Stimulated activated CD4-positive, alpha-beta T cell treated with anti-CD3 and anti-CD28 coated beads, Interleukin-4, amount 100 ng/mL, for 4 hours (primary cell): ENCODE results near the gene TLNRD1.

Experiments used
- DNase-seq, 2 experiments: peaks; one replicate each; pipeline ENCODE4 v3.0.0-alpha.2; 2020

TLNRD1 gene

GRCh38 chr15:81029414-81030300 lies 28.9 kb downstream of the TLNRD1 start:
- no peak for DNase-seq

- no peak for DNase-seq
Measured at GRCh38 chr15:81030301-81030750, 29.6 kb downstream of the TLNRD1 start.

- DNase-seq: no peak
Measured at GRCh38 chr15:81031203-81031602, 30.5 kb downstream of the TLNRD1 start.

- DNase-seq: no peak
Measured at GRCh38 chr15:81032355-81032754, 31.6 kb downstream of the TLNRD1 start.

DNA sequence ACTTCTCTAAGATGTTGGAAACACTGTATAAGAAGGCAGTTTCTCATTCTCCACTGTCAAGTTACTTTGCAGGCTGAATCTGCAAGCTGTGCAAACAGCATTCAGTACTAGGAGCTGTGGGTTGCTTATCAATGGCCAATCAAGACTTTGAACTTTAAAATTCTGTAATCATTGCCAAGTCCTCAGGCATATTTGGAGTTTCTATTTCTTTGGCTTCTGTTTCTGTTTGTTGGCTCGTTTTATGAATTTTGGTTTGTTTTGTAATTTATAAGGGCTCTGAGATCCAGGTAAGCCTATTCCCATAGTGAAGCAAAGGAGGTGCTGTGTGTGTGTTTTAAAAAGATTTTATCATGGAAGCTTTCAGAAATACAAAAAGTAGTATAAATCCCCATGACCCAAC lies 32.1 kb downstream of the TLNRD1 start:
- DNase-seq: no peak

DNA sequence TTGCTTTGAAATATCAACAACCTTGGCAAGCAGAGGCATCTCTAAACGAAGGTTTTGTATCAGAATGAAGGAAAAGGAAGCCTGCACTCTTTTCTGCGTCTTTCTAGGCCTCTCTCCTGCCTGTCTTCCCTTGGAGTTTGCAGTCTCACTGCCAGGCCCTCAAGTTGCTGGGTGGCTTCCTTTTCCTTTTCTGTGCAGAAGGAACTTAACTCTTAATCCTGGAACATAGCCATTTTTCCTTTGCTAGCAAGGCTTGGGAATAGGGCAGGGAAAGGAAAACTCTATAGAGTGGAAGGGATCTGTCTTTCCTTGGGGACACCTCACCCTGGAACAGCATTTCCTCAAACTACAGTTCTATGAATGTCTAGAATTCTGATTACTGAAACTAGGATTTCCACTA lies 32.8 kb downstream of the TLNRD1 start:
- DNase-seq: no peak

DNA sequence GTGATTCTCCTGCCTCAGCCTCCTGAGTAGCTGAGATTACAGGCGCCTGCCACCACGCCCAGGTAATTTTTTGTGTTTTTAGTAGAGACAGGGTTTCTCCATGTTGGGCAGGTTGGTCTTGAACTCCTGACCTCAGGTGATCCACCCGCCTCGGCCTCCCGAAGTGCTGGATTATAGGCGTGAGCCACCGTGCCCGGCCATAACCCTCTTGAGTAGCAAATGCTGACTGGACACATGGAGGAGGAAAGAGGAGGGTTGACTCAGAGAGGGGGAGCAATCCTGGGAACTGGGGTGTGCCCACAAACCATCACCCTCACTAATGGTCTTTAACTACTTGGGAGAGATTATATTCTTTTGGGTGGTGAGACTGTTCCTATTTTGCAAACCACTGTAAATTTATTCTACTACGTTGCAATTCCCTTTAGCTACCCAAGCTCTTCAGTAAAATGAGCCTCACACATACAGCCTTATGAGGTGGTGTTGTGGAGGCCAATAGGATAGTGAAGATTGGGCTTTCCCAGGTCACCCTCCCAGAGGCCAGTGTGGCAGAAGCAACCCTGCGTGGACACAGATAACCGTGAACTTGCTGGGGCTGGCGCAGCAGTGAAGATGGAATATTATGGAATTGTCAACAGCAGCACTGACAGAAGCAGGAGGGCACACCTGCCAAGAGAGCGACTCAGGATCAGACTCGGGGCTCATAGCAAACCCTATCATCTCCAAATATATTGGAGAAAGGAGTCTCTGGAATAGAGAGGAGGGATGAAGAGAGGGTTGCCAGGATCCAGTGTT lies 37.4 kb downstream of the TLNRD1 start:
- DNase-seq: no peak

DNA sequence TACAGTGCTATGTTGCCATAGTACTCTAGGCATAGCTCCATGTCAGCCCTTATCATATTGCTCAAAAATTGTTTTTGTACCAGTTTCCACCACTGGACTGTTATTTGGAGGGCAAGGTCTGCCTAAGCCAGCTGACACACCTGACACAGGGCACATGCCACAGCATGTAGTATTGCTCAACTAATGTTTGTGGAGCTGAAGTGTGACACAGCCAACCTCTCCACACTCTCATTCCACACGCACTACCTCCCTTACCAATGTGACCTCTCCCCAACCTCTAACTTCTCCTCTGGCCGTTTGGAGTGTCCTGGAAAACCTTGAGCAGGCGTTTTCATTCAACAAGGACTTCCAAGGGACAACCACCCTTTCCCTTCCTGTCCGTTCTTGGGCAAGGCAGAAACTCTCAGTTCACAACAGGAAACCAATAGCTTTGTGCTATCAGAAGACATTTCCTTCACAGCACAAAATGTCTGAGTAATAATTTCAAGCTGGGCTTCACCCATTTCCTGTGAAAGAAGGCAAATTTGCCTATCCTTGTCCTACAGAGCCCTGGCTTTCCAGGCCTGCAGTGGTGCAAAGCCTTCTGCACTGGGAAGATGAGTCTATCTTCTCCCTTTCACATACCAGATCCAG lies 38.4 kb downstream of the TLNRD1 start:
- no peak for DNase-seq

DNA sequence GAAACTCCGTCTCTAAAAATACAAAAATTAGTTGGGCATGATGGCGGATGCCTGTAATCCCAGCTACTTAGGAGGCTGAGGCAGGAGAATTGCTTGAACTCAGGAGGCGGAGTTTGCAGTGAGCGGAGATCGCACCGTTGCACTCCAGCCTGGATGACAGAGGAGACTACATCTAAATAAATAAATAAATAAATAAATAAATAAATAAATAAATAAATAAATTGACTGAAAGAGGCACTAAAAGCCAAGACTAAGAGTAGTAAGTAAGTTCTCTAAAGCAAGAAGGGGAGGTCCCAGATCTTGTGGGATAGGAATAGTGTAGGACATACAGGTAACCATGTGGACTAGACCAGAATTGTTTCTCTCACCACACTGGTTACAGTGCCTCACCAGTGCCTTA lies 40.0 kb downstream of the TLNRD1 start:
- DNase-seq: no peak

DNA sequence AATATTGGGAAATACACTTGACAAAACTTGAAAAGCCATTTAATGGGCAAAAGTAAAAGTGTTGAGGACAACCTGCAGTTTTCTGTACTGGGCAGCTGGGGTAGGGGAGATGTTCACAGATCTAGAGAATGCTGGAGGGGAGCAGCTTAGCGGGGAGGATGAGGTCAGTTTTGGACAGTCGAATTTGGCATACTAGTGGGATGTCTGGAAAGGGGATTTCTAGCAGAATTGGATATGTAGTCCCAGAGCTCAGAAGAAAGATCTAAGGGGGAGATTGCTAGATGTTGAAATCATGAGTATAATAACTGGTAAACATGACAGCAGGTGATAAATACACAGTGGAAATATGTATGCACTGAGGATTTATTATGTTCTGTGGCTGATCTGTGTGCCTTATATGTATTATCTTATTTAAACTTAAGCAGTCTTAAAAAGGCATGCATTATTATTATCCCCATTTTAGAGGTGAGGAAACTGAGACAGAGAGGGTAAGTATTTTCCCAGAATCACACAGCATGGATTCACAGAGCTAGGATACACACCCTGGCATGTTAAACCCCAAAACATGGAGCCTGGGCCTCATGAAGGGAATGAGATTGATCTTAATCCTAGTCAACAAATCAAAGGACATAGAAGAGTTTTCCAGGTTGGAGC lies 42.7 kb downstream of the TLNRD1 start:
- DNase-seq: no peak

GRCh38 chr15:81043935-81044575 lies 43.3 kb downstream of the TLNRD1 start:
- no peak for DNase-seq

GRCh38 chr15:81046290-81046689 lies 45.6 kb downstream of the TLNRD1 start:
- DNase-seq: no peak

DNA sequence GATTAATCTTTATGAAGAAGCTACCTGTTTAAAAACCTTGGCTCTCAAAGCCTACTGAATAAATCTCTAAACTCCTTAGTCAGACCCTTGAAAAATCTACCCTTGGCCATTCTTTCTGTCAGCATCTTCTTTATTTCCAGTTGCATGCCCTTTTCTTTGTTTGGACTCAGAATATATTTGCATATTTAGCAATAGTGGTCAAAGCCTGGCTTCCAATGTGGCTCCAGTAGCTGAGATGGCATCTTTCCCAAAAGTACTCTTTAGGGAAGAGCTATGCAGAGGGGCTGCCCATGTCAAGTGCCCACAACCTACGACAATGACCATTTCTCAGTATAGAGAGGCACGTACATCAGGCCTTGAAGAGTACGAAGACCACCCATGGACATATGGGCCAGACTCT lies 47.2 kb downstream of the TLNRD1 start:
- DNase-seq: no peak

- no peak for DNase-seq
Measured at GRCh38 chr15:81049835-81050234, 49.1 kb downstream of the TLNRD1 start.

GRCh38 chr15:81050259-81050658 lies 49.5 kb downstream of the TLNRD1 start:
- no peak for DNase-seq

DNA sequence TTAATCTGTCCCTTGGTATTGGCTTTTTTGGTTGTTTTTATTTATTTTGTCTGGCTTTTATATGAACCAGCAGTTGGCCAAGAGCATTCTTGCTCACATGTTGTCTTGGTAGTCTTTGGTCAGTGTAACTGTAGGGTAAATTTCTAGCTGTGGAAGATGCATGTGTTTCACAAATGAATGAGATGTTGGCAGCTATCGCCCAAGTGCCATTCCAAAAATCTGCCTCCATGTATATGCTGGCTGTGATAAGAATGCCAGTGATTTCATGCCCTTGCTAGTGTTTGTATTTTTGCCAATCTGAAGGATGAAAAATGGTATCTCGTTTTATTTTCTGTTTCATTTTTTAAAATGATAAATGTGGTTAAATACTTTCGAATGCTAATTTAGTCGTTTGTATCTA lies 50.1 kb downstream of the TLNRD1 start:
- DNase-seq: no peak

DNA sequence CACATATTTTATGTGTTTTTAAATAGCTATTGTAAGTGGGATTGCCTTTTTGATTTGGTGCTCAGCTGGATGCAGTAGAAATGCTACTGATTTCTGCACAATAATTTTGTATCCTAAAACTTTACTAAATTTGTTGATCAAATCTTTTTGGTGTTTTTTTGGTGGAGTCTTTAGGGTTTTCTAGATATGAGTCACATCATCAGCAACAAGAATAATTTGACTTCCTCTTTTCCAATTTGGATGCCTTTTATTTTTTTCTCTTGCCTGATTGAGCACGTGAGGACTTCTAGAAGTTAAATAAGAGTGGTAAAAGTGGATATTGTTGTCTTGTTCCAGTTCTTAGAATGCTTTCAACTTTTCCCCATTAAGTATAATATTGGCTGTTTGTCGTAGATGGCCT lies 51.3 kb downstream of the TLNRD1 start:
- no peak for DNase-seq

- no peak for DNase-seq
Measured at GRCh38 chr15:81053621-81054020, 52.9 kb downstream of the TLNRD1 start.

GRCh38 chr15:81054236-81054635 lies 53.5 kb downstream of the TLNRD1 start:
- no peak for DNase-seq
